Measurements from ENCODE around the gene DHRS12.

The DHRS12 gene

GRCh38 chr13:51831519-51831918, 27.6 kb upstream of the DHRS12 start:
- Histone ChIP-seq H2BK15ac (ENCODE audit: low read length) (no peak overlapping the region), H2BK120ac (ENCODE audit: low read depth, low read length) (no peak overlapping the region), H3K18ac (ENCODE audit: low read length) (peak overlapping the region; percentile 3), H3K23ac (ENCODE audit: low read depth, low read length, poor library complexity) (no peak overlapping the region), H2BK12ac (ENCODE audit: low read length) (no peak overlapping the region), H2AFZ (ENCODE audit: low read length) (no peak overlapping the region), H4K8ac (ENCODE audit: low read depth, low read length) (no peak overlapping the region), H3K36me3 (replicated peaks in 1 of 2; ENCODE audit: control insufficient read depth in 2 of 2, insufficient read depth in 2 of 2, low read length in 2 of 2) (no peaks in the 10 kb centered on the region), H3K79me1 (ENCODE audit: low read depth, low read length) (no peaks in the 10 kb centered on the region), H2AK5ac (ENCODE audit: low read depth, low read length) (no peak overlapping the region), H4K91ac (ENCODE audit: low read depth, low read length, poor library complexity) (no peak overlapping the region), H3K4me1 (ENCODE audit: control insufficient read depth in 2 of 2, insufficient read depth in 1 of 2, low read depth in 1 of 2, low read length in 2 of 2) (no peaks in the 10 kb centered on the region), H3K27ac (replicated peaks; ENCODE audit: low read length) (no peak overlapping the region), H3K4ac (ENCODE audit: low read length) (no peak overlapping the region), H3K27me3 (ENCODE audit: control insufficient read depth in 3 of 3, insufficient read depth in 3 of 3, low read depth in 1 of 3, low read length in 3 of 3) (peaks cover 0 to 41% (median 0%) of the 10 kb centered on the region in 3 experiments), H2BK5ac (ENCODE audit: low read length) (no peak overlapping the region), H3K9ac (ENCODE audit: low read depth, low read length, poor library complexity) (no peak overlapping the region), H3K4me2 (ENCODE audit: insufficient read depth, low read length, poor library complexity, severe bottlenecking) (no peak overlapping the region), H3K4me3 (ENCODE audit: low read length in 2 of 2) (no peak overlapping the region), H3K14ac (ENCODE audit: low read length) (no peak overlapping the region), H3K9me3 (replicated peaks in 1 of 2; ENCODE audit: control insufficient read depth in 2 of 2, insufficient read depth in 1 of 2, low read depth in 1 of 2, low read length in 2 of 2) (no peaks in the 10 kb centered on the region)
- DNase-seq (ENCODE audit: low spot score): no peak
- WGBS, 2 donors (ENCODE audit: extremely low coverage in 2 of 2, insufficient read length in 2 of 2, insufficient replicate concordance in 1 of 2): no CpG with 5 or more reads among the region's 5 CpGs

GRCh38 chr13:51829568-51829899, 25.6 kb upstream of the DHRS12 start:
- no peak overlapping the region for H3K9ac ChIP-seq (ENCODE audit: low read depth, low read length, poor library complexity)
- H2AFZ ChIP-seq (ENCODE audit: low read length): no peak overlapping the region
- no peaks in the 10 kb centered on the region for H3K4me1 ChIP-seq (ENCODE audit: control insufficient read depth in 2 of 2, insufficient read depth in 1 of 2, low read depth in 1 of 2, low read length in 2 of 2)
- no peak overlapping the region for H4K91ac ChIP-seq (ENCODE audit: low read depth, low read length, poor library complexity)
- no peak overlapping the region for H3K4me2 ChIP-seq (ENCODE audit: insufficient read depth, low read length, poor library complexity, severe bottlenecking)
- WGBS, 2 donors (ENCODE audit: extremely low coverage in 2 of 2, insufficient read length in 2 of 2, insufficient replicate concordance in 1 of 2): no CpG with 5 or more reads among the region's 2 CpGs
- no peaks in the 10 kb centered on the region for H3K9me3 ChIP-seq (replicated peaks in 1 of 2; ENCODE audit: control insufficient read depth in 2 of 2, insufficient read depth in 1 of 2, low read depth in 1 of 2, low read length in 2 of 2)
- no peaks in the 10 kb centered on the region for H3K79me1 ChIP-seq (ENCODE audit: low read depth, low read length)
- no peaks in the 10 kb centered on the region for H3K36me3 ChIP-seq (replicated peaks in 1 of 2; ENCODE audit: control insufficient read depth in 2 of 2, insufficient read depth in 2 of 2, low read length in 2 of 2)
- no peak overlapping the region for H3K18ac ChIP-seq (ENCODE audit: low read length)
- peaks cover 0 to 40% (median 0%) of the 10 kb centered on the region in 3 experiments for H3K27me3 ChIP-seq (ENCODE audit: control insufficient read depth in 3 of 3, insufficient read depth in 3 of 3, low read depth in 1 of 3, low read length in 3 of 3)
- H3K23ac ChIP-seq (ENCODE audit: low read depth, low read length, poor library complexity): no peak overlapping the region
- no peak overlapping the region for H2BK120ac ChIP-seq (ENCODE audit: low read depth, low read length)
- H3K27ac ChIP-seq (replicated peaks; ENCODE audit: low read length): no peak overlapping the region
- no peak overlapping the region for H2AK5ac ChIP-seq (ENCODE audit: low read depth, low read length)
- H2BK12ac ChIP-seq (ENCODE audit: low read length): no peak overlapping the region
- no peak for DNase-seq (ENCODE audit: low spot score)
- H2BK15ac ChIP-seq (ENCODE audit: low read length): no peak overlapping the region
- H2BK5ac ChIP-seq (ENCODE audit: low read length): no peak overlapping the region
- no peak overlapping the region for H4K8ac ChIP-seq (ENCODE audit: low read depth, low read length)
- no peak overlapping the region for H3K14ac ChIP-seq (ENCODE audit: low read length)
- H3K4me3 ChIP-seq (ENCODE audit: low read length in 2 of 2): no peak overlapping the region
- H3K4ac ChIP-seq (ENCODE audit: low read length): no peak overlapping the region

GRCh38 chr13:51828730-51829567, 25.0 kb upstream of the DHRS12 start:
- H2BK120ac ChIP-seq (ENCODE audit: low read depth, low read length): no peak overlapping the region
- no CpG with 5 or more reads among the region's 8 CpGs for WGBS, 2 donors (ENCODE audit: extremely low coverage in 2 of 2, insufficient read length in 2 of 2, insufficient replicate concordance in 1 of 2)
- no peak overlapping the region for H3K23ac ChIP-seq (ENCODE audit: low read depth, low read length, poor library complexity)
- no peak overlapping the region for H4K8ac ChIP-seq (ENCODE audit: low read depth, low read length)
- H3K27me3 ChIP-seq (ENCODE audit: control insufficient read depth in 3 of 3, insufficient read depth in 3 of 3, low read depth in 1 of 3, low read length in 3 of 3): peaks cover 0 to 39% (median 0%) of the 10 kb centered on the region in 3 experiments
- no peak overlapping the region for H3K27ac ChIP-seq (replicated peaks; ENCODE audit: low read length)
- no peak overlapping the region for H2AFZ ChIP-seq (ENCODE audit: low read length)
- H2BK15ac ChIP-seq (ENCODE audit: low read length): no peak overlapping the region
- H2BK12ac ChIP-seq (ENCODE audit: low read length): no peak overlapping the region
- no peaks in the 10 kb centered on the region for H3K9me3 ChIP-seq (replicated peaks in 1 of 2; ENCODE audit: control insufficient read depth in 2 of 2, insufficient read depth in 1 of 2, low read depth in 1 of 2, low read length in 2 of 2)
- H3K36me3 ChIP-seq (replicated peaks in 1 of 2; ENCODE audit: control insufficient read depth in 2 of 2, insufficient read depth in 2 of 2, low read length in 2 of 2): no peaks in the 10 kb centered on the region
- no peak overlapping the region for H3K4me2 ChIP-seq (ENCODE audit: insufficient read depth, low read length, poor library complexity, severe bottlenecking)
- H3K4me1 ChIP-seq (ENCODE audit: control insufficient read depth in 2 of 2, insufficient read depth in 1 of 2, low read depth in 1 of 2, low read length in 2 of 2): no peaks in the 10 kb centered on the region
- no peaks in the 10 kb centered on the region for H3K79me1 ChIP-seq (ENCODE audit: low read depth, low read length)
- DNase-seq (ENCODE audit: low spot score): no peak
- no peak overlapping the region for H3K18ac ChIP-seq (ENCODE audit: low read length)
- H3K14ac ChIP-seq (ENCODE audit: low read length): no peak overlapping the region
- no peak overlapping the region for H3K4ac ChIP-seq (ENCODE audit: low read length)
- H4K91ac ChIP-seq (ENCODE audit: low read depth, low read length, poor library complexity): no peak overlapping the region
- H3K9ac ChIP-seq (ENCODE audit: low read depth, low read length, poor library complexity): no peak overlapping the region
- H3K4me3 ChIP-seq (ENCODE audit: low read length in 2 of 2): no peak overlapping the region
- H2AK5ac ChIP-seq (ENCODE audit: low read depth, low read length): no peak overlapping the region
- no peak overlapping the region for H2BK5ac ChIP-seq (ENCODE audit: low read length)

- Histone ChIP-seq H4K91ac (ENCODE audit: low read depth, low read length, poor library complexity) (no peak overlapping the region), H3K18ac (ENCODE audit: low read length) (no peak overlapping the region), H3K4me3 (ENCODE audit: low read length in 2 of 2) (no peak overlapping the region), H2AFZ (ENCODE audit: low read length) (no peak overlapping the region), H3K23ac (ENCODE audit: low read depth, low read length, poor library complexity) (no peak overlapping the region), H4K8ac (ENCODE audit: low read depth, low read length) (no peak overlapping the region), H3K4me1 (ENCODE audit: control insufficient read depth in 2 of 2, insufficient read depth in 1 of 2, low read depth in 1 of 2, low read length in 2 of 2) (no peaks in the 10 kb centered on the region), H3K14ac (ENCODE audit: low read length) (no peak overlapping the region), H3K27ac (replicated peaks; ENCODE audit: low read length) (no peak overlapping the region), H3K9me3 (replicated peaks in 1 of 2; ENCODE audit: control insufficient read depth in 2 of 2, insufficient read depth in 1 of 2, low read depth in 1 of 2, low read length in 2 of 2) (no peaks in the 10 kb centered on the region), H3K27me3 (ENCODE audit: control insufficient read depth in 3 of 3, insufficient read depth in 3 of 3, low read depth in 1 of 3, low read length in 3 of 3) (peaks cover 0 to 33% (median 0%) of the 10 kb centered on the region in 3 experiments), H3K4ac (ENCODE audit: low read length) (no peak overlapping the region), H2BK120ac (ENCODE audit: low read depth, low read length) (no peak overlapping the region), H2AK5ac (ENCODE audit: low read depth, low read length) (no peak overlapping the region), H3K79me1 (ENCODE audit: low read depth, low read length) (no peaks in the 10 kb centered on the region), H2BK12ac (ENCODE audit: low read length) (no peak overlapping the region), H3K4me2 (ENCODE audit: insufficient read depth, low read length, poor library complexity, severe bottlenecking) (no peak overlapping the region), H2BK5ac (ENCODE audit: low read length) (no peak overlapping the region), H3K9ac (ENCODE audit: low read depth, low read length, poor library complexity) (peak overlapping the region; percentile 3), H2BK15ac (ENCODE audit: low read length) (no peak overlapping the region), H3K36me3 (replicated peaks in 1 of 2; ENCODE audit: control insufficient read depth in 2 of 2, insufficient read depth in 2 of 2, low read length in 2 of 2) (no peaks in the 10 kb centered on the region)
- no CpG with 5 or more reads among the region's 4 CpGs for WGBS, 2 donors (ENCODE audit: extremely low coverage in 2 of 2, insufficient read length in 2 of 2, insufficient replicate concordance in 1 of 2)
- no peak for DNase-seq (ENCODE audit: low spot score)
Observed at GRCh38 chr13:51827254-51827653, 23.3 kb upstream of the DHRS12 start.

Measured in neuronal stem cell (in vitro differentiated cells).